Measurements from ENCODE around the gene DPEP2. TPM values are rescaled to one million over a fixed set of nuclear protein-coding genes. Genes with fewer than 3 reads are reported as not detected.

The DPEP2 gene
- total and polyA plus RNA-seq, 2 experiments from 2014 or later, result not detected

DNA sequence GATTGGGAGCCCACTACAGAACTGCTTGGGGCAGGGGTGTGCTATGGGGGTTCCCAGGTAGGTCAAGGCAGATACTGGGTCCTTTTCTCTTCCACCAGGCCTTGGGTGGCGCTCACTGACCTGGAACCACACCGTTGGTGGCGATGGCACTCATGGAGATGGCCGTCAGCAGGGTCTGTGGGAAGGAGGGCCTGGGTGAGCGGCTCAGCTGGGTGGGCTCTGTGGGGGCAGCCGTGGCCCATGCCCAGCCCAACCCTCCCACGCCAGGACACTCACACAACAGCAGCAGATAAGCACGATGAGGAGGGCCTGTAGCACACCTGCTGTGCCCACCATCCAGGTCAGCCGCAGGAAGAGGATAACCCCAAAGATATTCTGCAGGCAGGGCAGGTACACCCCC lies 41.7 kb downstream of the DPEP2 start:
- Histone ChIP-seq H4K20me1 (ENCODE audit: insufficient read depth, poor library complexity, severe bottlenecking) (peaks cover 2% of the 10 kb centered on the region), H3K9me2 (replicated peaks; ENCODE audit: insufficient read depth) (no peaks in the 10 kb centered on the region), H3K36me3 (replicated peaks; ENCODE audit: insufficient read depth, low read depth) (no peaks in the 10 kb centered on the region), H3K9me3 (ENCODE audit: low read depth) (no peaks in the 10 kb centered on the region), H3K79me2 (peaks cover 6% of the 10 kb centered on the region), H3K4me2 (no peak overlapping the region), H3K4me1 (ENCODE audit: insufficient read depth) (no peaks in the 10 kb centered on the region), H3K27me3 (no peaks in the 10 kb centered on the region), H3K27ac (no peak overlapping the region), H2AFZ (no peak overlapping the region), H3K4me3 (no peak overlapping the region)
- no peak for TF ChIP-seq EZH2 (IDR thresholded peaks at IDR 0.05; ENCODE audit: borderline replicate concordance)
- TF ChIP-seq, protein P1, sequence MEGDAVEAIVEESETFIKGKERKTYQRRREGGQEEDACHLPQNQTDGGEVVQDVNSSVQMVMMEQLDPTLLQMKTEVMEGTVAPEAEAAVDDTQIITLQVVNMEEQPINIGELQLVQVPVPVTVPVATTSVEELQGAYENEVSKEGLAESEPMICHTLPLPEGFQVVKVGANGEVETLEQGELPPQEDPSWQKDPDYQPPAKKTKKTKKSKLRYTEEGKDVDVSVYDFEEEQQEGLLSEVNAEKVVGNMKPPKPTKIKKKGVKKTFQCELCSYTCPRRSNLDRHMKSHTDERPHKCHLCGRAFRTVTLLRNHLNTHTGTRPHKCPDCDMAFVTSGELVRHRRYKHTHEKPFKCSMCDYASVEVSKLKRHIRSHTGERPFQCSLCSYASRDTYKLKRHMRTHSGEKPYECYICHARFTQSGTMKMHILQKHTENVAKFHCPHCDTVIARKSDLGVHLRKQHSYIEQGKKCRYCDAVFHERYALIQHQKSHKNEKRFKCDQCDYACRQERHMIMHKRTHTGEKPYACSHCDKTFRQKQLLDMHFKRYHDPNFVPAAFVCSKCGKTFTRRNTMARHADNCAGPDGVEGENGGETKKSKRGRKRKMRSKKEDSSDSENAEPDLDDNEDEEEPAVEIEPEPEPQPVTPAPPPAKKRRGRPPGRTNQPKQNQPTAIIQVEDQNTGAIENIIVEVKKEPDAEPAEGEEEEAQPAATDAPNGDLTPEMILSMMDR (IDR thresholded peaks at IDR 0.05; ENCODE audit: poor library complexity), result no peak
- no peak for TF ChIP-seq EZH2phosphoT487 (IDR thresholded peaks at IDR 0.05; ENCODE audit: low read depth, severe bottlenecking, unreplicated experiment)
- DNase-seq (ENCODE audit: low spot score), result no peak
- 95% methylated on average over 9 of the region's 9 CpGs for WGBS (ENCODE audit: low lambda C conversion rate, missing lambda C conversion rate)

DNA sequence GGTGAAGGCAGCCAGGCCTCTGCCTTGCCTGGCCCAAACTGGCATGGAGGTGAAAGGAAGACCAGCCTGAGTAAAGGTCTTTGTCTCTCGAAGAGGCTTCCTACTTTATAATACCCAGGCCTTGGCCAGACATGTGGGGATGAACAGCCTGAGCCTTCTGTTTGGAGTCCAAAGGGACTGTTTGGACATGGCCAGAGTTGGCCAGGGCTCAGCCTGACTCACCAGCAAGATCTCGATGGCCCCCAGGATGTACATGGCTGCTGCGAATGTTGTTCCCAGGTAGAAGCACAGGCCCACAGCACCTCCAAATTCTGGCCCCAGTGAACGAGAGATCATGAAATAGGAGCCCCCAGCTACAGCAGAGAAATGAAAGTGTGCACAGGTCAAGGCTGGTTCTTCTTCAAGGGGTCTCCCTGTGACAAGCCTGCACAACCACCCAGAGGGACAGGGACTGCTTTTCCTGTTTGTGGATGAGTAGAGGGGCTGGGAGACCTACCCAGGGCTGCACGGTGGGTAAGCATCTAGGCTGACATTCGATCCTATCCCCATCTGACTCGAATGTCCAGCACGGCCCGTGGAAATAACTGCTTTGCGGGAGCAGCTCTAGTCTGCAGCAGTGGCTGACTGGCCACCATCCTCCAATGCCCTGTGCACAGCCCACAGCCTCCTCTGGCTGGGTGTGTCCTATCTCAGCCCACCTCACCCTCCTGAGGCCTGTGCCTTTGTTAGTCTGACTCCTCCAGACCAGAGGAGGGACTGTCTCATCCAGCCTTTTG lies 44.7 kb downstream of the DPEP2 start:
- H3K27me3 ChIP-seq, result no peaks in the 10 kb centered on the region
- TF ChIP-seq EZH2phosphoT487 (IDR thresholded peaks at IDR 0.05; ENCODE audit: low read depth, severe bottlenecking, unreplicated experiment) (no peak), EZH2 (IDR thresholded peaks at IDR 0.05; ENCODE audit: borderline replicate concordance) (no peak)
- TF ChIP-seq, protein P1 (IDR thresholded peaks at IDR 0.05; ENCODE audit: poor library complexity), result no peak
- H3K4me3 ChIP-seq, result no peak overlapping the region
- no peaks in the 10 kb centered on the region for H3K36me3 ChIP-seq (replicated peaks; ENCODE audit: insufficient read depth, low read depth)
- H2AFZ ChIP-seq, result no peak overlapping the region
- H3K4me2 ChIP-seq, result no peak overlapping the region
- H3K27ac ChIP-seq, result no peak overlapping the region
- no peaks in the 10 kb centered on the region for H3K9me3 ChIP-seq (ENCODE audit: low read depth)
- no peaks in the 10 kb centered on the region for H3K79me2 ChIP-seq
- DNase-seq (ENCODE audit: low spot score), result no peak
- H3K9me2 ChIP-seq (replicated peaks; ENCODE audit: insufficient read depth), result no peaks in the 10 kb centered on the region
- no peaks in the 10 kb centered on the region for H3K4me1 ChIP-seq (ENCODE audit: insufficient read depth)
- 88% methylated on average over 10 of the region's 10 CpGs for WGBS (ENCODE audit: low lambda C conversion rate, missing lambda C conversion rate)
- H4K20me1 ChIP-seq (ENCODE audit: insufficient read depth, poor library complexity, severe bottlenecking), result no peaks in the 10 kb centered on the region

- 95% methylated on average over 8 of the region's 8 CpGs for WGBS (ENCODE audit: low lambda C conversion rate, missing lambda C conversion rate)
- Histone ChIP-seq H3K36me3 (replicated peaks; ENCODE audit: insufficient read depth, low read depth) (no peaks in the 10 kb centered on the region), H3K27me3 (no peaks in the 10 kb centered on the region), H3K79me2 (no peaks in the 10 kb centered on the region), H3K4me1 (ENCODE audit: insufficient read depth) (no peaks in the 10 kb centered on the region), H3K4me2 (no peak overlapping the region), H3K9me3 (ENCODE audit: low read depth) (no peaks in the 10 kb centered on the region), H2AFZ (no peak overlapping the region), H3K4me3 (no peak overlapping the region), H3K9me2 (replicated peaks; ENCODE audit: insufficient read depth) (no peaks in the 10 kb centered on the region), H3K27ac (no peak overlapping the region), H4K20me1 (ENCODE audit: insufficient read depth, poor library complexity, severe bottlenecking) (no peaks in the 10 kb centered on the region)
- TF ChIP-seq EZH2 (IDR thresholded peaks at IDR 0.05; ENCODE audit: borderline replicate concordance) (no peak), EZH2phosphoT487 (IDR thresholded peaks at IDR 0.05; ENCODE audit: low read depth, severe bottlenecking, unreplicated experiment) (no peak)
- TF ChIP-seq, protein P1 (IDR thresholded peaks at IDR 0.05; ENCODE audit: poor library complexity), result no peak
- DNase-seq (ENCODE audit: low spot score), result no peak
Measured at GRCh38 chr16:67953641-67954375, 45.5 kb downstream of the DPEP2 start.

Data from hepatocyte (in vitro differentiated cells).